Neural crest cell (in vitro differentiated cells): ENCODE measurements around the gene EPAS1. TPM values are rescaled to one million over a fixed set of nuclear protein-coding genes. Genes with fewer than 3 reads are reported as not detected.

Experiments used
- DNase-seq: peaks from one replicate; pipeline ENCODE4 v3.0.0; 2021; ENCODE audit warnings: low read depth, mixed read lengths, low spot score
- H3K27ac Mint-ChIP-seq: one replicate; pipeline ENCODE4 v1.8.0; 2021; ENCODE audit warnings: mild to moderate bottlenecking, mixed read lengths; ENCODE audit not compliant: unreplicated experiment
- H3K27me3 Mint-ChIP-seq: 2 replicates; pipeline ENCODE4 v1.8.0; 2021; ENCODE audit warnings: low read depth, mild to moderate bottlenecking, mixed read lengths
- H3K36me3 Mint-ChIP-seq: 2 replicates; pipeline ENCODE4 v1.8.0; 2021; ENCODE audit warnings: low read depth, mild to moderate bottlenecking, mixed read lengths
- H3K4me1 Mint-ChIP-seq: 2 replicates; pipeline ENCODE4 v1.8.0; 2021; ENCODE audit warnings: mixed read lengths
- H3K4me3 Mint-ChIP-seq: one replicate; pipeline ENCODE4 v1.8.0; 2021; ENCODE audit warnings: mild to moderate bottlenecking, mixed read lengths
- H3K9me3 Mint-ChIP-seq: 2 replicates; pipeline ENCODE4 v1.8.0; 2021; ENCODE audit warnings: mixed read lengths
- total RNA-seq: library from RNA; stranded (reverse); gene quantifications from 2 replicates; pipeline ENCODE4 v1.2.1, GENCODE V29; 2021
- TF ChIP-seq, protein P1 (sequence below): fragments of 200-600 bp; sonication (generic); conservative IDR thresholded peaks from 2 replicates; pipeline ENCODE4 v1.5.0; 2021; ENCODE audit warnings: antibody characterized with exemption, mild to moderate bottlenecking

Gene EPAS1
- total RNA-seq, 1 donor from 2014 or later: 0.14 TPM

DNA sequence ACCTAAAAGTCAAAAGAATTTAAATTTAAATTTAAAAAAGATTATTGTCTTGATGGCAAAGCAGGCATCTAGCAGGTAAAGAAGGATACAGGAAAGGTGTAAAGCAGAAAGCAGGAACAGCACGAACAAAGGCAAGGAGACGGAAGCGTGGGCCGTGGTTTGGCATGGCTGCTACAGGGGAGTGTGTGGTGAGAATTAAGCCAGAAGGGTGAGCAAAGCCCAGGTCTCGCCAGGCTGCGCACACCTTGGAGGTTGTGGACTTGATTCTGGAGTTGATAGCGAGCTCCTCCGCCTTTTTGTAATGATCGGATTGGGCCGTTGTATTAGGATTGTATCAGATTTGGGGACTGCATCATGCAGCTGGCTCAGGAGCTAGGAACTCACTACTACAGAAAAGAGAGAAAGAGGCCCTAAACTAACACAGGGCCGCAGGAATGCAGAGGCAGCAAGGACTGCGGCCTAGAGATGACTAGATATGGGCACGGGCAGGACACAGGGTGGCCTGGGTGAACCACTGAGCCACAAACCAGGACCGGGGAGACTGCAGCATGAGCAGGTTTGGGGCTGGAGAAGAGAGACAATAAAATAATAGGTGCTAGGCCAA lies 110.7 kb downstream of the EPAS1 start:
- DNase-seq: no peak
- no peaks in the 10 kb centered on the region for H3K36me3 Mint-ChIP-seq
- TF ChIP-seq, protein P1, sequence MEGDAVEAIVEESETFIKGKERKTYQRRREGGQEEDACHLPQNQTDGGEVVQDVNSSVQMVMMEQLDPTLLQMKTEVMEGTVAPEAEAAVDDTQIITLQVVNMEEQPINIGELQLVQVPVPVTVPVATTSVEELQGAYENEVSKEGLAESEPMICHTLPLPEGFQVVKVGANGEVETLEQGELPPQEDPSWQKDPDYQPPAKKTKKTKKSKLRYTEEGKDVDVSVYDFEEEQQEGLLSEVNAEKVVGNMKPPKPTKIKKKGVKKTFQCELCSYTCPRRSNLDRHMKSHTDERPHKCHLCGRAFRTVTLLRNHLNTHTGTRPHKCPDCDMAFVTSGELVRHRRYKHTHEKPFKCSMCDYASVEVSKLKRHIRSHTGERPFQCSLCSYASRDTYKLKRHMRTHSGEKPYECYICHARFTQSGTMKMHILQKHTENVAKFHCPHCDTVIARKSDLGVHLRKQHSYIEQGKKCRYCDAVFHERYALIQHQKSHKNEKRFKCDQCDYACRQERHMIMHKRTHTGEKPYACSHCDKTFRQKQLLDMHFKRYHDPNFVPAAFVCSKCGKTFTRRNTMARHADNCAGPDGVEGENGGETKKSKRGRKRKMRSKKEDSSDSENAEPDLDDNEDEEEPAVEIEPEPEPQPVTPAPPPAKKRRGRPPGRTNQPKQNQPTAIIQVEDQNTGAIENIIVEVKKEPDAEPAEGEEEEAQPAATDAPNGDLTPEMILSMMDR: no peak
- H3K4me3 Mint-ChIP-seq: no peak overlapping the region
- peaks cover 2% of the 10 kb centered on the region for H3K27me3 Mint-ChIP-seq
- H3K27ac Mint-ChIP-seq: peak overlapping the region; percentile 59
- H3K9me3 Mint-ChIP-seq: no peaks in the 10 kb centered on the region
- no peaks in the 10 kb centered on the region for H3K4me1 Mint-ChIP-seq

DNA sequence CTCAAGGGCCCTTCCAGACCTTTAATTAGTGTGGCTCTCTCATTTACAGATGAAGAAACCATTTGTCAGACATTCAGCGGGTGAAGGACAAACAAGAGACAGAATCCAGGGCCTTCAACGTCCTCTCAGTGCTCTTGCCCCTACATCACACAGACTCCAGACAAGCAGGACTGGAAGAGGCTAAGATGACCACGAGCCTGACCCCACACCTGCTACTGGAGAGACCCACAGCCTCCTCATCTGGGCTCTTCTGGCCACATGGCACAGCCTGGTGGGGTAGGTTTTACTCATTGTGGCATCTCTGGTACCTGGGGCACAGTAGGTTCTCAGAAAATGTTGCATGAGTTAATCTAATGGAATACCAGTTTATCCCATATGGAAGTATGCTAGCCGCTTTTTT lies 112.5 kb downstream of the EPAS1 start:
- Mint-ChIP-seq H3K36me3 (no peaks in the 10 kb centered on the region), H3K27ac (no peak overlapping the region), H3K4me1 (no peaks in the 10 kb centered on the region), H3K4me3 (no peak overlapping the region), H3K27me3 (peaks cover 2% of the 10 kb centered on the region), H3K9me3 (no peaks in the 10 kb centered on the region)
- no peak for DNase-seq
- TF ChIP-seq, protein P1: no peak

DNA sequence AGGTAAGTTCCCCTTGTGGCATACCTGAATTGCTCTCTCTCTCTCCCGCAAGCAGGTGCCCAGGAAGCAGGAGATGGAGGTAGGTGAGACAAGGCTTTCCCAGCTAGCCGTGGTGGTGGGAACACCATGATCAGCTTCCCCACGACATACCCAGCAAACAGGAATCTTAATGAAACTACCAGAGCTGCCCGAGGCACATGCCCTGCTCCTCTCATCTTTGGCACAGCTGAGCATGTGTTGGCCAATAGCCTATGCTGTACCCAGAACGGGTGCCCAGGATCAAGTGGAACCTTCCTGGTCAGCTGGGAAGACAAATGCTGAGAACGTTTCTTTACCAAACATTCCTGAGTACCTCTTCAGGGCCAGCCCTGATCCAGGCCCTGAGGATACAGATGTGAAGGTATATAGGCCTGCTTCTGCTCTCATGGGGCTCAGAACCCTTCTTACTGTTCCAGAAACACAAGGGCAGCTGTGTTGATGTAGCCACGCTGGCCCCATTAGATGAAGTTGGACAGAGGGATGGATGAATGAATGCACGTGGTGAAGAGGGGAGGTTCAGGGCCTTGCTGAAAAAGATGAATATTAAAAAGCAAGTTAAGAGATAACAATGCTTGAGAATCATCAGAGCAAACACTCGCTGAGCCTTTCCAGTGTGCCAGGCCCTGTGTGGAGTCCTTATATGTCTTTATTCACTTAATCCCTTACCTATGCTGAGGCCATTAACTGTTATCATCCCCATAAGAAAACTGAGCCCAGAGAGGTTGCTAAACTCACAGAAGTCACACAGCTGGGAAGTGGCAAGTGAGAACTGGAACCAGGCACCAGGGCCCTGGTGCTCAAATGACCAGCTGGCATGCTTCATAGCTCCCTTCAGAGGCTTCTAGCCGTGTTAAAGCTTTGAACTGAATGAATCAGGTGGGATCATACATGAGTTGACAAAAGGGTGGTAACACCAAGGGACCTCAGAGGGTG lies 113.4 kb downstream of the EPAS1 start:
- Mint-ChIP-seq H3K4me3 (no peak overlapping the region), H3K27ac (no peak overlapping the region), H3K9me3 (no peaks in the 10 kb centered on the region), H3K27me3 (peaks cover 2% of the 10 kb centered on the region), H3K36me3 (no peaks in the 10 kb centered on the region), H3K4me1 (no peaks in the 10 kb centered on the region)
- TF ChIP-seq, protein P1: no peak
- no peak for DNase-seq

DNA sequence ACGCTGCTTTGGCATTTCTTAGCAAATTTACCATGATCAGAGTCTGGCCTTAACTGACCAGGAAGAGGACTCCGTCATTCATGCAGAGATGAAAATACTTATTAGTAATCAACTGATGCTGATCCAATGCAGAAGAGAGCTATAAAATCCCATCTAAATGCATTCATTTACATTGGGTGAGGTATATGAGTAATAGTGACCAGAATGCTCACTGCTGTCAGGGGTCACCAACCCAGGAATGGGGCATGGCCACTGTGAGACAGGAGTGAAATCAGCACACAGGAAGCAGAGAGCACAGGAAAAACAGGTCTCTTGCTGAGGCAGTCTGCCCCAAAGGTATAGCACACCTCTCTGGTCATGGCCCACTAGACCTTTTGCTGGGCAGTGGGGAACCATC lies 114.0 kb downstream of the EPAS1 start:
- no peak overlapping the region for H3K4me3 Mint-ChIP-seq
- H3K36me3 Mint-ChIP-seq: no peaks in the 10 kb centered on the region
- no peaks in the 10 kb centered on the region for H3K9me3 Mint-ChIP-seq
- H3K27me3 Mint-ChIP-seq: peaks cover 2% of the 10 kb centered on the region
- DNase-seq: no peak
- H3K27ac Mint-ChIP-seq: no peak overlapping the region
- no peaks in the 10 kb centered on the region for H3K4me1 Mint-ChIP-seq
- TF ChIP-seq, protein P1: no peak

DNA sequence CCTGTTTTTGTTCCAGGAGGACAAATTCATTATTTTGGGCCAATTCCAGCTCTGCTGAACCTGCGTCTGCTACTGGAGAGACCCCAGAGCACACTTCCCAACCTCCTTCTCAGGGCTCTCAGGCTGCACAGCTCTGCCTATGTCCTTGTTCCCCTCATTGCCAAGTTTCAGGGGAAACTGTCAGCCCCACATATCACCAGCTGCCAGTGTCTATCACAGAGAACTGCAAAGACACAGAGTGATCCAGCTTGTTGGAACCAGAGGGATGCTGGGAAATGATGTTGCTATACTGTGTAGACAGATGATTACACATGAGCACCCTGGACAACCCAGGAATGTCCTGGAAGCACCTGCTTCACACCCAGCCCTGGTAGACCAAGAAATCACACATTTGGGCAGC lies 114.8 kb downstream of the EPAS1 start:
- Mint-ChIP-seq H3K27ac (no peak overlapping the region), H3K4me1 (no peaks in the 10 kb centered on the region), H3K9me3 (peaks cover 6% of the 10 kb centered on the region), H3K4me3 (no peak overlapping the region), H3K36me3 (peaks cover 2% of the 10 kb centered on the region), H3K27me3 (peaks cover 2% of the 10 kb centered on the region)
- DNase-seq: no peak
- TF ChIP-seq, protein P1: no peak
